NB4 (cell line): ENCODE data around the gene BMPER.
A peak's percentile ranks its signal among the peaks of the same experiment; 100 is the strongest.

Experiments
- DNase-seq: peaks from one replicate; pipeline ENCODE4 v3.0.0; 2010; ENCODE audit warnings: low read depth
- H3K4me3 ChIP-seq: one replicate; pipeline ENCODE4 v1.5.1; 2011; ENCODE audit warnings: mild to moderate bottlenecking, low read depth, low read length, moderate library complexity
- MYC ChIP-seq: IDR thresholded peaks from 2 replicates; pipeline ENCODE4 v1.6.1; 2011; ENCODE audit warnings: low read depth, low read length
- POLR2A ChIP-seq: IDR thresholded peaks from 2 replicates; pipeline ENCODE4 v1.6.1; 2011; ENCODE audit warnings: mild to moderate bottlenecking; ENCODE audit not compliant: insufficient read length; ENCODE audit errors: extremely low read depth
- TF ChIP-seq, protein P1 (sequence below): IDR thresholded peaks from one replicate; pipeline ENCODE4 v1.5.1; 2012; ENCODE audit warnings: low read depth, low read length
- TF ChIP-seq, protein P2 (sequence below): IDR thresholded peaks from 2 replicates; pipeline ENCODE4 v1.6.1; 2011; ENCODE audit warnings: low read depth, low read length

BMPER gene

GRCh38 chr7:34090816-34091215, 185.5 kb downstream of the BMPER start:
- H3K4me3 ChIP-seq = no peak overlapping the region
- TF ChIP-seq MYC (no peak), POLR2A (no peak)
- TF ChIP-seq, protein P1, sequence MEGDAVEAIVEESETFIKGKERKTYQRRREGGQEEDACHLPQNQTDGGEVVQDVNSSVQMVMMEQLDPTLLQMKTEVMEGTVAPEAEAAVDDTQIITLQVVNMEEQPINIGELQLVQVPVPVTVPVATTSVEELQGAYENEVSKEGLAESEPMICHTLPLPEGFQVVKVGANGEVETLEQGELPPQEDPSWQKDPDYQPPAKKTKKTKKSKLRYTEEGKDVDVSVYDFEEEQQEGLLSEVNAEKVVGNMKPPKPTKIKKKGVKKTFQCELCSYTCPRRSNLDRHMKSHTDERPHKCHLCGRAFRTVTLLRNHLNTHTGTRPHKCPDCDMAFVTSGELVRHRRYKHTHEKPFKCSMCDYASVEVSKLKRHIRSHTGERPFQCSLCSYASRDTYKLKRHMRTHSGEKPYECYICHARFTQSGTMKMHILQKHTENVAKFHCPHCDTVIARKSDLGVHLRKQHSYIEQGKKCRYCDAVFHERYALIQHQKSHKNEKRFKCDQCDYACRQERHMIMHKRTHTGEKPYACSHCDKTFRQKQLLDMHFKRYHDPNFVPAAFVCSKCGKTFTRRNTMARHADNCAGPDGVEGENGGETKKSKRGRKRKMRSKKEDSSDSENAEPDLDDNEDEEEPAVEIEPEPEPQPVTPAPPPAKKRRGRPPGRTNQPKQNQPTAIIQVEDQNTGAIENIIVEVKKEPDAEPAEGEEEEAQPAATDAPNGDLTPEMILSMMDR = no peak
- TF ChIP-seq, protein P2, sequence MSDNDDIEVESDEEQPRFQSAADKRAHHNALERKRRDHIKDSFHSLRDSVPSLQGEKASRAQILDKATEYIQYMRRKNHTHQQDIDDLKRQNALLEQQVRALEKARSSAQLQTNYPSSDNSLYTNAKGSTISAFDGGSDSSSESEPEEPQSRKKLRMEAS = no peak
- DNase-seq = no peak

- TF ChIP-seq MYC = no peak
- TF ChIP-seq POLR2A = no peak
- TF ChIP-seq, protein P1 = peak; percentile 68
- TF ChIP-seq, protein P2 = no peak
- peak; percentile 69 for DNase-seq
These were observed 186.1 kb downstream of the BMPER start for GRCh38 chr7:34091321-34091917.

DNA sequence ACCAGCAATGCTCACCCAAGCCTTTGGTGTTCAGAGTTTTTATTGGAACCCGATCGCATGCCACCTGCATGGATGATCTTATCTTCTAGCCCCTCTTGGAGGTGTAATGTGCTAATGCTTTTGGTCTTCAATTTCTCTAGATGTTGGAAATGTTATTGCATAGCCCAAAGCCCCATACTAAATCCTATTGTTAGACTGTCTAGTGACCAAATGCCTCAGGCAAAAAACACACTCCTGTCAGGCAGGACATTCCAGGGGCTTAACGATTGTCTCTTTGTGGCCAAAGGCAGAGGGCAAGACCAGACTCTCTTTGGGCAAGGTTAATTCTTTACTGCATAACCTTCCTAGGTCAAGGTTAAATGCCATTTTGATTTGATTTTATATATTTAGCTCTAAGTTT, 187.9 kb downstream of the BMPER start:
- TF ChIP-seq, protein P2 = no peak
- TF ChIP-seq MYC = no peak
- TF ChIP-seq, protein P1 = no peak
- TF ChIP-seq POLR2A = no peak
- DNase-seq = no peak
- no peak overlapping the region for H3K4me3 ChIP-seq

More at GRCh38 chr7:34091321-34091917, 186.1 kb downstream of the BMPER start:
- H3K4me3 ChIP-seq = no peak overlapping the region

DNA sequence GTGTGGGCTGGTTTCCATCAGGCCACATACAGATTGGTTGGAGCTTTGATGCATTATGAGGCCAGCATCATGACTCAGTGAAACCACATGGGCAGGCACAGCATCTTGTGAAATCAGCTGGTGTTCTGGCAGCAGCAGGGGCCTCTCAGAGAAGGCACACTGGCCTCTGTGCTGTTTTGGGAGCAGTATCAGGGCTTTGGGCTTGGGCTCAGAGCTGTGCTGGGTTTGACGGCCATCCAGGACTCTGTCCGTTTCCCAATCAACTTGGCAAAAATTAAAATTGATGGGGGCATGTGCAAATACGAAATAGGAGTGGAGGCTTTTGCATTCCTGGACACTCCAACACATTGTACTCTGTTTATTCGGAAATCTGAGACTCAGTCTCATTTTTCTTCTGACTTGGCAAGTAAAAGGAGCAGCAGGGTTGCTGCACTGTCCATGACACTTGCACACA, 190.9 kb downstream of the BMPER start:
- TF ChIP-seq MYC (no peak), POLR2A (no peak)
- TF ChIP-seq, protein P2 = no peak
- peak; percentile 50 for DNase-seq
- no peak overlapping the region for H3K4me3 ChIP-seq

DNA sequence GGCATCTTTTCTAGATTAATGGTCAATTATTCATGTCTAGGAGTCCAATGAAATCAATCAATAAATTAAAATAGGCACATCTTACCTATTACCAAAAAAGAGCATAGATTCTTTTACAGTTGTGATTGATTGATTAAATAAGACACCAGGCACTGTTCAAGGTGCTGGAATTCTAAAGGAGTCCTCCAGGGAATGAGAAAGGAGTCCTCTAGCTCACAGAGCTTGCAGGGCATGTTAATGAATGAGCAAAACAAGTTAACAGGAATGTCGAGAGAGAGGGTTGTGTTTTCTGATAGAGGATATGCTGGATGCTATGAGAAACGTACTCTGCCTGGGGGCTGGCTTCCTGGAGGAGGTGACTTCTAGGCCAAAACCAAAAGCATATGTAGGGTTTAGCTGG, 191.4 kb downstream of the BMPER start:
- no peak for TF ChIP-seq POLR2A
- TF ChIP-seq, protein P2 = no peak
- TF ChIP-seq MYC = no peak
- TF ChIP-seq, protein P1 = no peak
- DNase-seq = no peak
- no peak overlapping the region for H3K4me3 ChIP-seq

GRCh38 chr7:34100661-34101060, 195.3 kb downstream of the BMPER start:
- H3K4me3 ChIP-seq = no peak overlapping the region
- TF ChIP-seq POLR2A = no peak
- TF ChIP-seq, protein P1 = no peak
- no peak for TF ChIP-seq MYC
- TF ChIP-seq, protein P2 = no peak
- no peak for DNase-seq
